PC-3 (cell line): ENCODE measurements around the gene ERBB2. TPM values are rescaled to one million over a fixed set of nuclear protein-coding genes. Genes with fewer than 3 reads are reported as not detected.

Experiments
- ATAC-seq: fragments of 200-7000 bp; cut with Tn5 transposase; 2 replicates; pipeline ENCODE4 v1.9.1; 2020; ENCODE audit warnings: mild to moderate bottlenecking, moderate library complexity
- BruUV-seq: library from RNA; stranded (reverse); fragments of 400-500 nt; replicated peaks from 2 replicates; lab custom pipeline; 2021; lab: Mats Ljungman, UMichigan
- CTCF ChIA-PET: fragments of 300-600 bp; sonication (Branson Sonifier 250); formaldehyde crosslinking; loops from one replicate; lab custom pipeline; 2022; ENCODE audit warnings: antibody characterized with exemption; lab: Charles Lee
- POLR2A ChIA-PET: fragments of 300-600 bp; sonication (Branson Sonifier 250); formaldehyde crosslinking; loops from one replicate; lab custom pipeline; 2022; ENCODE audit warnings: antibody characterized with exemption; ENCODE audit not compliant: unreplicated experiment; lab: Charles Lee
- DNase-seq: peaks from one replicate; pipeline ENCODE4 v3.0.0-alpha.2; 2015
- H2AFZ ChIP-seq: fragments of 300-600 bp; sonication (generic); 2 replicates; pipeline ENCODE4 v1.6.0; 2016; ENCODE audit warnings: antibody characterized with exemption, low read length
- H3F3A ChIP-seq: fragments of 300-600 bp; sonication (generic); one replicate; pipeline ENCODE4 v1.6.0; 2017; ENCODE audit warnings: antibody characterized with exemption, low read length, control low read depth, mild to moderate bottlenecking; ENCODE audit not compliant: unreplicated experiment
- H3K27ac ChIP-seq: fragments of 300-600 bp; sonication (generic); 2 replicates; pipeline ENCODE4 v1.5.1; 2016; ENCODE audit warnings: mild to moderate bottlenecking, low read length
- H3K27me3 ChIP-seq: fragments of 300-600 bp; sonication (generic); 2 replicates; pipeline ENCODE4 v1.6.1; 2016; ENCODE audit warnings: low read length, mixed read lengths
- H3K36me3 ChIP-seq: fragments of 300-600 bp; sonication (generic); 2 replicates; pipeline ENCODE4 v1.6.1; 2016; ENCODE audit warnings: low read depth, mixed run types, low read length, mixed read lengths
- H3K4me1 ChIP-seq: fragments of 300-600 bp; sonication (generic); 2 replicates; pipeline ENCODE4 v1.5.1; 2016; ENCODE audit warnings: low read length; ENCODE audit not compliant: insufficient read depth
- H3K4me2 ChIP-seq: fragments of 300-600 bp; sonication (generic); 2 replicates; pipeline ENCODE4 v1.6.0; 2016; ENCODE audit warnings: low read length
- H3K4me3 ChIP-seq: fragments of 300-600 bp; sonication (generic); 2 replicates; pipeline ENCODE4 v1.5.1; 2016; ENCODE audit warnings: mild to moderate bottlenecking, low read length, mixed read lengths
- H3K79me2 ChIP-seq: fragments of 300-600 bp; sonication (generic); 2 replicates; pipeline ENCODE4 v1.6.1; 2017; ENCODE audit warnings: low read length, mixed read lengths
- H3K9ac ChIP-seq: fragments of 300-600 bp; sonication (generic); 2 replicates; pipeline ENCODE4 v1.6.0; 2016; ENCODE audit warnings: mild to moderate bottlenecking, low read length
- H3K9me2 ChIP-seq: fragments of 300-600 bp; sonication (generic); replicated peaks from 2 replicates; pipeline ENCODE4 v1.6.1; 2016; ENCODE audit warnings: mixed run types, low read length, mixed read lengths
- H3K9me3 ChIP-seq: fragments of 300-600 bp; sonication (generic); 2 replicates; pipeline ENCODE4 v1.6.1; 2016; ENCODE audit warnings: low read length, mixed read lengths
- H4K20me1 ChIP-seq: fragments of 300-600 bp; sonication (generic); 2 replicates; pipeline ENCODE4 v1.6.1; 2016; ENCODE audit warnings: low read length, mixed read lengths
- CTCF ChIP-seq: fragments of 300-600 bp; sonication (generic); conservative IDR thresholded peaks from 2 replicates; pipeline ENCODE4 v1.5.1; 2017; ENCODE audit warnings: antibody characterized with exemption, low read depth, mild to moderate bottlenecking, low read length
- EZH2 ChIP-seq: fragments of 300-600 bp; sonication (generic); IDR thresholded peaks from one replicate; pipeline ENCODE4 v1.6.1; 2017; ENCODE audit warnings: antibody characterized with exemption, mild to moderate bottlenecking, low read length; ENCODE audit not compliant: unreplicated experiment
- EZH2phosphoT487 ChIP-seq: fragments of 300-600 bp; sonication (generic); IDR thresholded peaks from 2 replicates; pipeline ENCODE4 v1.6.1; 2018; ENCODE audit warnings: mild to moderate bottlenecking, antibody characterized with exemption, low read length, borderline replicate concordance
- intact Hi-C: fragments of 100-400 bp; cut with micrococcal nuclease; formaldehyde crosslinking; loops from 2 replicates; pipeline ENCODE4 v1.9.0; 2023
- total RNA-seq: library from RNA; depleted of rRNA; stranded (reverse); fragments of >200 nt; gene quantifications from 2 replicates; pipeline ENCODE4 v1.2.3, GENCODE V29; 2014

The ERBB2 gene
- total RNA-seq, 1 experiment from 2014 or later, result 36.2 TPM

GRCh38 chr17:39744836-39745215 lies 45.0 kb downstream of the ERBB2 start:
- TF ChIP-seq EZH2phosphoT487 (no peak), CTCF (no peak), EZH2 (no peak)
- no peaks in the 10 kb centered on the region; the same call in 1 of the 2 replicates for H3K36me3 ChIP-seq
- ChIA-PET CTCF (no interaction called here), POLR2A (no interaction called here)
- no peak for ATAC-seq
- peaks cover 5% of the 10 kb centered on the region; the same call in 1 of the 2 replicates for H4K20me1 ChIP-seq
- no peaks in the 10 kb centered on the region for H3K27me3 ChIP-seq
- no peak for DNase-seq
- H3F3A ChIP-seq, result no peaks in the 10 kb centered on the region
- H3K4me2 ChIP-seq, result no peak overlapping the region
- no peak overlapping the region for H3K27ac ChIP-seq
- no peak overlapping the region for H3K4me3 ChIP-seq
- H3K4me1 ChIP-seq, result peaks cover 17% of the 10 kb centered on the region
- no peak overlapping the region for H2AFZ ChIP-seq
- BruUV-seq, result no TSS peak
- H3K9me2 ChIP-seq, result no peaks in the 10 kb centered on the region
- H3K9me3 ChIP-seq, result no peaks in the 10 kb centered on the region
- intact Hi-C loops, result no loop called here
- no peak overlapping the region for H3K9ac ChIP-seq
- H3K79me2 ChIP-seq, result peaks cover 14% of the 10 kb centered on the region; the same call in 1 of the 2 replicates

GRCh38 chr17:39745335-39746144 lies 45.7 kb downstream of the ERBB2 start:
- intact Hi-C loops, result no loop called here

More at GRCh38 chr17:39745335-39746144, 45.7 kb downstream of the ERBB2 start:
- Histone ChIP-seq H3K9me2 (no peaks in the 10 kb centered on the region), H3F3A (no peaks in the 10 kb centered on the region), H3K36me3 (no peaks in the 10 kb centered on the region; the same call in 1 of the 2 replicates), H3K4me3 (no peak overlapping the region), H3K4me2 (no peak overlapping the region), H3K79me2 (peaks cover 9% of the 10 kb centered on the region; the same call in 1 of the 2 replicates), H2AFZ (no peak overlapping the region), H3K4me1 (peaks cover 10% of the 10 kb centered on the region), H3K9ac (no peak overlapping the region), H3K27me3 (no peaks in the 10 kb centered on the region), H3K27ac (no peak overlapping the region), H3K9me3 (no peaks in the 10 kb centered on the region), H4K20me1 (peaks cover 5% of the 10 kb centered on the region; the same call in 1 of the 2 replicates)
- ATAC-seq, result no peak
- DNase-seq, result no peak
- CTCF ChIA-PET, result no interaction called here
- TF ChIP-seq EZH2 (no peak), CTCF (no peak), EZH2phosphoT487 (no peak)
- POLR2A ChIA-PET, result no interaction called here
- no TSS peak for BruUV-seq
